ENCODE data around the gene C22orf42. TPM values are rescaled to one million over a fixed set of nuclear protein-coding genes. Genes with fewer than 3 reads are reported as not detected.
"Not testable (repeated sequence)": the region's sequence is repeated elsewhere in the genome, so short reads cannot be mapped to it uniquely, and the experiment has no call there.

C22orf42 gene
- polyA plus RNA-seq (2013, experiment 1 of 2; ENCODE audit: insufficient read length) = not detected
- polyA plus RNA-seq (2013, experiment 2 of 2; ENCODE audit: insufficient read length) = not detected

DNA sequence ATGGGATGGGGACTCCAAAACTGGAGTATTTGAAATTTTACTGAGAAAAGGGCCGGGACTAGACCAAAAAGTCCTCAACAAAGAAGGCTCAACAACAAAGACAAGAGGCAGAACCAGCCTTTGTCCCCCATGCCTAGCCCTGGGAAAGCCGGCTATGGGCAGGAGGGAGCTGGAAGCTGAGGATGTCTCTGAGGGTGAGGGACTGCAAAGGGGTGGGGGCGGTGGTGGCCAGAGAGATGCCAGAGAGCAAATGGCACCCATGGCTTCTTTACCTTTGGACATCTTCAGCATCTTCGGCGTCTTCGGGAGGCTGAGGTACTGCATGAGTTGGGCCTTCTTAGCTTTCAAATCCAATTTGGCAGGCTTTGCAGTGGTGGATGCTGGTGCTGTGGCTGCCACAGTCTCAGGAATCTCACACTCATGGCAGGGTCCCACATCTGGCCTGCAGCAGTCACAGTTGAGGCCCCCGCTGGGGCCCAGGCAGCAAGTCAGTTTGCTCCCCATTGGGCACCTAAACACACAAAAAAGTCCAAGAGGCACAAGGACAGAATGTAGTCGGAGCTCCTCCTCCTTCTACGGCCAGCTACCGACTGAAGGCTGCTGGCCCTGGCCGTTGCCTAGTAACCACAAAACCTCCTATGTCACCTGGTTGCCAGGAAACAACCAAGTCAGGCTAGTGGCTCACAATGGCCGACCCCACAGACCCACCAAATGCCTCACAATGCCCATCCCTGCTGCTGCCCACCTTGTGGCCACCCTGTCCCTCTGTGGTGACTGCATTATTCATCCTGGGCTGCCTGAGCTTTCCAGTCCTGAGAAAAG, at the start of gene C22orf42:
Gene C22orf42, minus strand, starts transcription at position 592 of the 822 bp plus-strand sequence. Its CDS starts 88 bp downstream, at position 504.
- no peak for DNase-seq

DNA sequence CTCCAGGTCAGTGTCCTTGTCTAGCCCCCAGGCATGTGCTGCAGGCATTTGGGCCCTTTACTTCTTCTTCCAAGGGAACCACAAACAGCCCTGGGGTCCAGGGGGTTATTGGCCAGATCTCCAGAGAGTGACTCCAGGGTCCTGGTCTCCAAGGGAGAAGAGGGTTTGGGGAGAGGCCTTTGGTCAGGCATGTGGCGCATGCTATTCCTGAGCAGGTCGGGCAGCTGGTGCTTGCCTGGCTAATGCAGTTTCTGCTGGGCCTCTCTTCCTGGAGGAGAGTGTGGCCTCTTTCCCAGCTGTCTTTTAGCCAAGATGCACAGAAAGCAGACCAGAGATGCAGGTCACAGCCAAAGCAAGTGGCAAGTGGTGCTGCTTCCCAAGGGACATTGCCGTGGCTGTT, 49.6 kb upstream of the C22orf42 start:
- no peak for DNase-seq

GRCh38 chr22:32207971-32208480, 48.9 kb upstream of the C22orf42 start:
- DNase-seq = no peak

- DNase-seq = peak; percentile 6
These were observed 48.0 kb upstream of the C22orf42 start for GRCh38 chr22:32206774-32207758.

DNA sequence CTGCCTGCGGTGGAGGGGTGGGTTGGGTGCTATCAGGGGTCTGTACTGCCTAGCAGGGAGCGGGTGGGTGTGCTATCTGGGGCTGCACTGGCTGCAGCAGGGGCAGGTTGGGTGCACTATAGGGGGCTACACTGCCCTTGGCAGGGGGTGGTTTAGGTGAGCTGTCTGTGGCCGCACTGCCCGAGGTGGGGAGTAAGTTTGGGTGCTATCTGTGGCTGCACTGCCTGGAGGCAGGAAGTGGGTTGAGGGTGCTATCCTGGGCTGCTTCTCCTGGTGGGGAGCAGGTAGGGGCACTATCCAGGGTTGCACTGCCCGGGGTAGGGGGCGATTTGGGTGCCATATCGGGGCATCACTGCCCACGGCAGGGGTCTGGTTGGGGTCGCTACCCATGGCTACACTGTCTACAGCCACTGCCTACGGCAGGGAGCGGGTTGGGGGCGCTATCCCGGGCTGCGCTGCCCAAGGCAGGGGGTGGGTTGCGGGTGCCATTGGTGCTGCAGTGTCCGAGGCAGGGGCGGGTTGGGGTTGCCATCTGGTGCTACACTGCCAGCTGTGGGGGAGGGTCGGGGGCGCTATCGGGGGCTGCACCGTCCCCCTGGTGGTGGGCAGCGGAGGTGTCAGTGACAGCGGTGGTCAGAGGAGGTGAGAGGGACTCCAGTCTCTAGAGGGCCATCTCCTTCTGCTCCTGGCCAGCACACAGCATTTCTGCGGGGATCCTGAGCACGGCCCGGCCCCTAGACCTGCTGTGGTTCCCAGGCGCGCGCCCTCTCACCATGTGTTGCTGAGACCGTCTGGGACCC, 47.1 kb upstream of the C22orf42 start:
- no peak for DNase-seq

DNA sequence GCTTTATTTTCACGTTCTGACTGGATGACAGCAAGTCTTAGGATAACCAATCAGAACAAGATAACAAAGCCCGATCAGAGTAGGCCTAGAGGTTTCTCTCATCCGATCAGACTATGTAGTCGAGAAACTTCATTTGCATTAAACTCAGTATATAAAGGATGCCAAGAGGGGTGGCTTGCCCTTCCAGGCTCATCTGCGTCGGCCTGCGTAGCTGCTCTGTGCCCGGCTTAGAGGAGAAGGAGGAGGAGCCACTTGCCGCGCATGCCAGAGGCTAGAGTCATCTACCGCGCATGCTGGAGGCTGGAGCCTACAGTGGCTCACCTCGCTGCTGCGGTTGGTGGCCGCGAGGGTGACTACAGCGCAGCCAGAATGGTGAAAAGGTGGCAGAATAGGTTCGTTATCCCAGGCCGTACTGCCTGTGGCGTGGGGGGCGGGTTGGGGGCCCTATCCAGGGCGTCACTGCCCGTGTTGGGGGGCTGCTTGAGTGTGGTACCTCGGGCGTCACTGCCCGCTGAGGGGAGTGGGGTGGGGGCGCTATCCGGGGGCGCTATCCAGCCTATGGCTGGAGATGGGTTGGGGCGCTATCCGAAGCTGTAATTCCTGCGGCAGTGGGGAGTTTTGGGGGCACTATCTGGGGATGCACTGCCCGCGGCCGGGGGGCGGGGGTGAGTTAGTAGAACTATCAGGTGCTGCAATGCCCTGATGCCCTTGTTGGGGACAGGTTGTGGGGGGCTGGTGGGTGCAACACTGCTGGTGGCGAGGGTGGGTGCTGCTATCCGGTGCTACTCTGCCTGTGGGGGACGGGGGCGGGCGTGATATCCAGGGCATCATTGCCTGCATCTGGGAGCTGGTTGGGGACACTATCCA, 46.0 kb upstream of the C22orf42 start, which contains the start of gene RFPL2:
Gene RFPL2, minus strand, starts transcription at position 218 of the 867 bp plus-strand sequence. CDS start 2,622 bp downstream, outside the sequence.
- peak; percentile 52 for DNase-seq

DNA sequence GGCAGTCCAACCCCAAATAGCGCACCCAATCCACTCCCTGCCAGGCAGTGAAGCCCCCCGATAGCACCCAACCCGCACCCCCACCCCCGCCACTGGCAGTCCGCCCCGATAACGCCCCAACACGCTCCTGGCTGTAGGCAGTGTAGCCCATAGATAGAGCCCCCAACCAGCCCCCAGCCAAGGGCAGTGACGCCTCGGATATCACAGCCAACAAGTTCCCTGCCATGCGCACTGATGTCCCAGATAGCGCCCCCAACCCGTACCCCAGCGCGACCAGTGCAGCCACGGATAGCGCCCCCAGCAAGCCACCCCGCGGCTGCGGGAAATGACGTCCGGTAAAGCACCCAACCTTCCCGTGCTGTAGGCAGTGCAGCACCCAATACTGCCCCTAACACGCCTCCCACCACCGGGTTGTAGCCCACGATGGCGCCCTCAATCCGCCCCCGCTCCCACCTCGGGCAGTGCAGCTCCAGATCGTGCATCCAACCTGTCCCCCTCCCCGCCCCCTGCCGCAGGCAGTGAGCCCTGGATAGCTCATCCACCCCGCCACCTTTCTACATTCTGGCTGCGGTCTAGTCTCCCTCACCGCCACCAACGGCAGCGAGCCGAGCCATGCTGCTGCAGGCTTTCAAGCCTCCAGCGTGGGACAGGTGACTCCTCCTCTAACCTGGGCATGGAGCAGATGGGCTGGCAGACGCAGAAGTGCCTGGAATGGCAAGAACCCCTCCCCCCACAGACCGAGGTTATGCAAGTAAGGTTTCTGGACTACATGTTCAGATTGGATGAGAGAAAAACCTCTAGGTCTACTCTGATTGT, 45.1 kb upstream of the C22orf42 start:
- no peak for DNase-seq

DNA sequence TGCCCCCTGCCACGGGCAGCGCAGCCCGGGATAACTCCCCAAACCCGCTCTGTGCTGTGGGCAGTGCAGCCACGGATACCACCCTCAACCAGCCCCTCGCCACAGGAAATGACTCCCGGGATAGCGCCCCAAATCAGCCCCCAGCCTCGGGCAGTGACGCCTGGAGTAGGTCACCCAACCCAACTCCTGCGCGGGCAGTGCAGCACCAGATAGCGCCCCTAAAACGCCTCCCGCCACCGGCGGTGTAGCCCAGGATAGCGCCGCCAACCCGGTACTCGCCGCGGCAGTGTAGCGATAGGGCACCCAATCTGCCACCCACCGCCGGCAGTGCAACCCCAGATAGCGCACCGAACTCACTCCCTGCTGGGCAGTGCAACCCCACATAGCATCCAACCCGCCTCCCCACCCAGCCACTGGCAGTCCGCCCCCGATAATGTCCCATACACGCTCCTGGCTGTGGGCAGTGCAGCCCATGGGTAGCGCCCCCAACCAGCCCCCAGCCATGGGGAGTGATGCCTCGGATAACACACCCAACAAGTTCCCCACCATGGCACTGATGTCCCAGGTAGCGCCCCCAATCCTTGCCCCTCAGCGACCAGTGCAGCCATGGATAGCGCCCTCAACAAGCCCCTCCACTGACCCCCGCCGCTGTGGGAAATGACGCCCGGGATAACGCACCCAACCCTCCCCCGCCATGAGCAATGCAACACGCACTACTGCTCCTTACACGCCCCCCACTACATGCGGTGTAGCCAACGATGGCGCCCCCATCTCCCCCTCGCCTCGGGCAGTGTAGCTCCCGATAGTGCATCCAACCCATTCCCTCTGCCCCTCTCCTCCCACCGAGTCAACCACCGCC, 44.3 kb upstream of the C22orf42 start:
- DNase-seq = no peak

GRCh38 chr22:32202539-32203180, 43.6 kb upstream of the C22orf42 start:
- peak; percentile 10 for DNase-seq

- DNase-seq = no peak
These were observed 43.0 kb upstream of the C22orf42 start for GRCh38 chr22:32202161-32202538.

- no peak for DNase-seq
These were observed 41.6 kb upstream of the C22orf42 start for GRCh38 chr22:32200752-32201151.

DNA sequence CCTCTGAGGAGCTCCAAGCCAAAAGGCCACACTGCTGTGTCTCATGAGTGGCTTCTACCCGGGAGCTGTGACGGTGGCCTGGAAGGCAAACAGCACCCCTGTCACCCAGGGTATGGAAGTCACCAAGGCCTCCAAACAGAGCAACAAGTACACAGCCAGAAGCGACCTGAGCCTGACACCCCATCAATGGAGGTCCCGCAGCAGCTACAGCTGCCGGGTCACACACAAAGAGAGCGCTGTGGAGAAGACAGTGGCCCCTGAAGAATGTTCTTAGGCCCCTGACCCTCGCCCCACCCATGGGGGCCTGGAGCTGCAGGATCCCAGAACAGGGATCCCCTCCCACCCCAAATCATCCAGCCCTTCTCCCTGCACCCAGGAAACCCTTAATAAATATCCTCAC, 40.9 kb upstream of the C22orf42 start:
- DNase-seq = no peak

DNA sequence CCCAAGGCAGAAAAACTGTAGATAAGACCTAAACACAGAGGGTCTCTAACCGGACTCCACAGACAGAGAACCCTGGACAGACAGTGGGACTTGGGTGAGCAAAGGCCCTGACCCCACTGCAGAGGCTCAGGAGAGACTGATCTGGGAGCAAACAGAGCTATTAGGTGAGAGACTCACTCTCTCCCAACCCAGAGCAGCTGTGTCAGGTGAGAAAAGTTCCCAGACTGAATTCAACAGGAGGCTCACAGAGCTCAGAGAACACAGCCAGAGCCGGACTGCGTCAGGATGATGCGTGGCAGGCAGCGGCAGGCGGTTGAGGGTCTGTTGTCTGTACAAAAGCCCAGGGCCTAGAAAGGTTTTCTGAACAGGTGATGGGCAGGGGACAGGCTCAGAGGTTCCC, 40.2 kb upstream of the C22orf42 start:
- DNase-seq = no peak

GRCh38 chr22:32197553-32198226, 38.6 kb upstream of the C22orf42 start:
- DNase-seq = not testable (repeated sequence)

DNA sequence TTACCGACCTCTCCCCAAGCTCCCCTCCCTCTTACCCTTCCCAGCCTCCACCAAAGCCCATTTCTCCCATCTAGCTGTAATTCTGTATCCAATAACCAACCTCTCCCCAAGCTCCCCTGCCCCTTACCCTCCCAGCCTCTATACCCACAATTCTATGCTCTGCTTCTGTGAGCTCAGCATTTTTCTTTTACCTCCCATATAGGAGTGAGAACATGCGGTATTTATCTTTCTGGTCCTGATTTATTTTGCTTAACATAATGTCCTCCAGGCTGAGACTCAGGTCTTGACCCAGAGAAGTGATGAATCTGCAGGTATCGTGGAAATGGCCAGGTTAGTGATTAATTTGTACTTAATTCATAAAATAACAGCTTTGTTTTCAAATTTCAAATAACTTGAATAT, 36.8 kb upstream of the C22orf42 start:
- DNase-seq = not testable (repeated sequence)

GRCh38 chr22:32193346-32193745, 34.2 kb upstream of the C22orf42 start:
- DNase-seq = not testable (repeated sequence)

DNA sequence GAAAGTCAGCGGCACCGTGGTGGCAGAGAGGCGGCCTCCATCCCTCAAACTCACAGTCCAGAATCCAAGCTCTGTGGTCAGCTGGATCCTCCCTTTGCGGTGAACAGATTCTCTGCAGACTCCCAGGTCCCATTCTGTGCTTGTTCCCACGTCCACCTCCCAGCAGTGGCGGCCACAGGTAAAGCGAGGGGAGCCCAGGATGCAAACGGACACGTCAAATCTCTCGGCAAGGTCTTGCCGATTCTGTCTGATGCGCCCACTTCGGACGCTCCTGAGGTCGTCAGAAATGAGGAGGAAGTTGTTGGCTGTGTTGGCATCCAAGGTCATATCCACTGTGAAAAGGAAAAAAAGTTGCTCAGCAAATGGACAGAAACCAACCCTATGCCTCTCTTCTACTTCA, 31.9 kb upstream of the C22orf42 start:
- not testable (repeated sequence) for DNase-seq

- DNase-seq = no peak
These were observed 26.7 kb upstream of the C22orf42 start for GRCh38 chr22:32185821-32186220.

Data from fibroblast of skin of back (primary cell).